Neural cell (in vitro differentiated cells): ENCODE data around the gene LRRN3. TPM values are rescaled to one million over a fixed set of nuclear protein-coding genes. Genes with fewer than 3 reads are reported as not detected.

ENCODE experiments used
- H2AFZ ChIP-seq: fragments of 200-600, 300-800 bp; sonication (generic), shearing (Covaris generic); 2 replicates; pipeline ENCODE4 v1.6.0; 2014; ENCODE audit warnings: low read depth, mild to moderate bottlenecking, antibody characterized with exemption, low read length, moderate library complexity
- H3F3A ChIP-seq: fragments of 200-600 bp; shearing (Covaris generic); 2 replicates; pipeline ENCODE4 v1.6.1; 2016; ENCODE audit warnings: mild to moderate bottlenecking, moderate library complexity, mixed read lengths, antibody characterized with exemption, low read length; ENCODE audit not compliant: insufficient read depth, poor library complexity, severe bottlenecking
- H3K27ac ChIP-seq: fragments of 200-600, 300-800 bp; sonication (generic), shearing (Covaris generic); 2 replicates; pipeline ENCODE4 v1.5.1; 2014; ENCODE audit warnings: mild to moderate bottlenecking, low read length, moderate library complexity
- H3K27me3 ChIP-seq: fragments of 300-800, 200-600 bp; sonication (generic), shearing (Covaris generic); 2 replicates; pipeline ENCODE4 v1.6.0; 2014; ENCODE audit warnings: mild to moderate bottlenecking, low read depth, low read length, moderate library complexity; ENCODE audit not compliant: insufficient read depth
- H3K36me3 ChIP-seq: fragments of 300-800, 200-600 bp; sonication (generic), shearing (Covaris generic); 2 replicates; pipeline ENCODE4 v1.5.1; 2014; ENCODE audit warnings: mild to moderate bottlenecking, antibody characterized with exemption, low read length, moderate library complexity; ENCODE audit not compliant: insufficient read depth
- H3K4me2 ChIP-seq: fragments of 300-800, 200-600 bp; sonication (generic), shearing (Covaris generic); 2 replicates; pipeline ENCODE4 v1.6.0; 2014; ENCODE audit warnings: mild to moderate bottlenecking, low read length
- H3K4me3 ChIP-seq: fragments of 300-800, 200-600 bp; sonication (generic), shearing (Covaris generic); 2 replicates; pipeline ENCODE4 v1.5.1; 2014; ENCODE audit warnings: mild to moderate bottlenecking, low read length, moderate library complexity
- H3K79me2 ChIP-seq: fragments of 200-600 bp; shearing (Covaris generic); replicated peaks from 2 replicates; pipeline ENCODE4 v1.6.0; 2014; ENCODE audit warnings: mild to moderate bottlenecking, low read length, moderate library complexity; ENCODE audit not compliant: insufficient read depth
- H3K9ac ChIP-seq: fragments of 300-800, 200-600 bp; sonication (generic), shearing (Covaris generic); 2 replicates; pipeline ENCODE4 v1.6.1; 2016; ENCODE audit warnings: mild to moderate bottlenecking, low read length, mixed read lengths
- H3K9me2 ChIP-seq: fragments of 200-600 bp; shearing (Covaris generic); 2 replicates; pipeline ENCODE4 v1.6.1; 2016; ENCODE audit warnings: mild to moderate bottlenecking, low read length, mixed read lengths; ENCODE audit not compliant: insufficient read depth
- H3K9me3 ChIP-seq: fragments of 200-600, 300-800 bp; sonication (generic), shearing (Covaris generic); 2 replicates; pipeline ENCODE4 v1.6.1; 2016; ENCODE audit warnings: mild to moderate bottlenecking, mixed run types, low read length, moderate library complexity, mixed read lengths
- H4K20me1 ChIP-seq: fragments of 200-600 bp; shearing (Covaris generic); 2 replicates; pipeline ENCODE4 v1.6.1; 2016; ENCODE audit warnings: mild to moderate bottlenecking, mixed run types; ENCODE audit not compliant: insufficient read depth
- EP300 ChIP-seq: fragments of 450-650 bp; conservative IDR thresholded peaks from 2 replicates; pipeline ENCODE4 v1.6.1; 2014; ENCODE audit warnings: antibody characterized with exemption, mild to moderate bottlenecking, moderate library complexity; ENCODE audit not compliant: poor library complexity, severe bottlenecking
- EZH2 ChIP-seq: fragments of 200-600, 300-800 bp; shearing (Covaris generic), sonication (generic); IDR thresholded peaks from 2 replicates; pipeline ENCODE4 v1.6.1; 2014; ENCODE audit warnings: antibody characterized with exemption, low read length, borderline replicate concordance, mild to moderate bottlenecking; ENCODE audit not compliant: insufficient read depth, poor library complexity, severe bottlenecking
- MXI1 ChIP-seq: fragments of 450-650 bp; conservative IDR thresholded peaks from 2 replicates; pipeline ENCODE4 v1.6.1; 2014; ENCODE audit warnings: antibody characterized with exemption, mild to moderate bottlenecking; ENCODE audit not compliant: poor library complexity, severe bottlenecking
- POLR2AphosphoS5 ChIP-seq: IDR thresholded peaks from 2 replicates; pipeline ENCODE4 v1.6.1; 2012
- RAD21 ChIP-seq: fragments of 450-650 bp; conservative IDR thresholded peaks from 2 replicates; pipeline ENCODE4 v1.6.1; 2014; ENCODE audit warnings: antibody characterized with exemption, mild to moderate bottlenecking, moderate library complexity
- SMC3 ChIP-seq: fragments of 450-650 bp; conservative IDR thresholded peaks from 2 replicates; pipeline ENCODE4 v1.6.1; 2014; ENCODE audit warnings: antibody characterized with exemption, mild to moderate bottlenecking, moderate library complexity; ENCODE audit not compliant: poor library complexity
- TAF1 ChIP-seq: IDR thresholded peaks from 2 replicates; pipeline ENCODE4 v1.6.1; 2012; ENCODE audit warnings: low read depth
- polyA plus RNA-seq: library from polyadenylated mRNA; depleted of rRNA; stranded (reverse); fragments of >200 nt; gene quantifications from 2 replicates; pipeline ENCODE4 v1.2.3, GENCODE V29; 2014
- TF ChIP-seq, protein P1 (sequence below): IDR thresholded peaks from 2 replicates; pipeline ENCODE4 v1.6.1; 2012; ENCODE audit warnings: borderline replicate concordance
- TF ChIP-seq, protein P2 (sequence below): fragments of 450-650 bp; IDR thresholded peaks from 2 replicates; pipeline ENCODE4 v1.5.1; 2014; ENCODE audit warnings: antibody characterized with exemption, mild to moderate bottlenecking, moderate library complexity; ENCODE audit not compliant: poor library complexity, severe bottlenecking

Gene LRRN3
- polyA plus RNA-seq, 1 donor from 2014 or later = 138 TPM

DNA sequence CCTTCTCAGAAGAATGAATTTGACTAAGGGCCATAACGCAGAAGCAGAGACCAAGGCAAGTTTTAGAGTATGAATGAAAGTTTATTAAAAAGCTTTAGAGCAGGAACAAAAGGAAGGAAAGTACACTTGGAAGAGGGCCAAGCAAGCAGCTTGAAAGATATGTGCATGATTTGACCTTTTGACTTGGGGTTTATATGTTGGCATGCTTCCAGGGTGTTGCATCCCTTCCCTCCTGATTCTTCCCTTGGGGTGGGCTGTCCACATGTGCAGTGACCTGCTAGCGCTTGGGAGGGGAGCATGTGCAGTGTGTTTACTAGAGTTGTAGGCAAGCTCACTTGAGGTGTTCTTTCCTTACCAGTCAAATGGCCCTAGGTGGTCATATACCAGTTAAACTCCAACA, 37.9 kb upstream of the LRRN3 start:
- no peaks in the 10 kb centered on the region for H3K9me3 ChIP-seq
- H3F3A ChIP-seq = no peaks in the 10 kb centered on the region
- no peak overlapping the region for H3K27ac ChIP-seq
- no peaks in the 10 kb centered on the region for H3K79me2 ChIP-seq
- TF ChIP-seq RAD21 = no peak
- TF ChIP-seq TAF1 = no peak
- no peak for TF ChIP-seq EP300
- no peak for TF ChIP-seq POLR2AphosphoS5
- TF ChIP-seq SMC3 = no peak
- TF ChIP-seq, protein P1, sequence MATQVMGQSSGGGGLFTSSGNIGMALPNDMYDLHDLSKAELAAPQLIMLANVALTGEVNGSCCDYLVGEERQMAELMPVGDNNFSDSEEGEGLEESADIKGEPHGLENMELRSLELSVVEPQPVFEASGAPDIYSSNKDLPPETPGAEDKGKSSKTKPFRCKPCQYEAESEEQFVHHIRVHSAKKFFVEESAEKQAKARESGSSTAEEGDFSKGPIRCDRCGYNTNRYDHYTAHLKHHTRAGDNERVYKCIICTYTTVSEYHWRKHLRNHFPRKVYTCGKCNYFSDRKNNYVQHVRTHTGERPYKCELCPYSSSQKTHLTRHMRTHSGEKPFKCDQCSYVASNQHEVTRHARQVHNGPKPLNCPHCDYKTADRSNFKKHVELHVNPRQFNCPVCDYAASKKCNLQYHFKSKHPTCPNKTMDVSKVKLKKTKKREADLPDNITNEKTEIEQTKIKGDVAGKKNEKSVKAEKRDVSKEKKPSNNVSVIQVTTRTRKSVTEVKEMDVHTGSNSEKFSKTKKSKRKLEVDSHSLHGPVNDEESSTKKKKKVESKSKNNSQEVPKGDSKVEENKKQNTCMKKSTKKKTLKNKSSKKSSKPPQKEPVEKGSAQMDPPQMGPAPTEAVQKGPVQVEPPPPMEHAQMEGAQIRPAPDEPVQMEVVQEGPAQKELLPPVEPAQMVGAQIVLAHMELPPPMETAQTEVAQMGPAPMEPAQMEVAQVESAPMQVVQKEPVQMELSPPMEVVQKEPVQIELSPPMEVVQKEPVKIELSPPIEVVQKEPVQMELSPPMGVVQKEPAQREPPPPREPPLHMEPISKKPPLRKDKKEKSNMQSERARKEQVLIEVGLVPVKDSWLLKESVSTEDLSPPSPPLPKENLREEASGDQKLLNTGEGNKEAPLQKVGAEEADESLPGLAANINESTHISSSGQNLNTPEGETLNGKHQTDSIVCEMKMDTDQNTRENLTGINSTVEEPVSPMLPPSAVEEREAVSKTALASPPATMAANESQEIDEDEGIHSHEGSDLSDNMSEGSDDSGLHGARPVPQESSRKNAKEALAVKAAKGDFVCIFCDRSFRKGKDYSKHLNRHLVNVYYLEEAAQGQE = no peak
- TF ChIP-seq, protein P2, sequence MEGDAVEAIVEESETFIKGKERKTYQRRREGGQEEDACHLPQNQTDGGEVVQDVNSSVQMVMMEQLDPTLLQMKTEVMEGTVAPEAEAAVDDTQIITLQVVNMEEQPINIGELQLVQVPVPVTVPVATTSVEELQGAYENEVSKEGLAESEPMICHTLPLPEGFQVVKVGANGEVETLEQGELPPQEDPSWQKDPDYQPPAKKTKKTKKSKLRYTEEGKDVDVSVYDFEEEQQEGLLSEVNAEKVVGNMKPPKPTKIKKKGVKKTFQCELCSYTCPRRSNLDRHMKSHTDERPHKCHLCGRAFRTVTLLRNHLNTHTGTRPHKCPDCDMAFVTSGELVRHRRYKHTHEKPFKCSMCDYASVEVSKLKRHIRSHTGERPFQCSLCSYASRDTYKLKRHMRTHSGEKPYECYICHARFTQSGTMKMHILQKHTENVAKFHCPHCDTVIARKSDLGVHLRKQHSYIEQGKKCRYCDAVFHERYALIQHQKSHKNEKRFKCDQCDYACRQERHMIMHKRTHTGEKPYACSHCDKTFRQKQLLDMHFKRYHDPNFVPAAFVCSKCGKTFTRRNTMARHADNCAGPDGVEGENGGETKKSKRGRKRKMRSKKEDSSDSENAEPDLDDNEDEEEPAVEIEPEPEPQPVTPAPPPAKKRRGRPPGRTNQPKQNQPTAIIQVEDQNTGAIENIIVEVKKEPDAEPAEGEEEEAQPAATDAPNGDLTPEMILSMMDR = no peak
- no peak for TF ChIP-seq EZH2
- TF ChIP-seq MXI1 = no peak
- H2AFZ ChIP-seq = no peak overlapping the region
- H3K9me2 ChIP-seq = no peaks in the 10 kb centered on the region
- no peak overlapping the region for H3K4me2 ChIP-seq
- no peak overlapping the region for H3K4me3 ChIP-seq
- H3K27me3 ChIP-seq = no peaks in the 10 kb centered on the region
- no peaks in the 10 kb centered on the region for H3K36me3 ChIP-seq
- no peak overlapping the region for H3K9ac ChIP-seq
- H4K20me1 ChIP-seq = no peaks in the 10 kb centered on the region

DNA sequence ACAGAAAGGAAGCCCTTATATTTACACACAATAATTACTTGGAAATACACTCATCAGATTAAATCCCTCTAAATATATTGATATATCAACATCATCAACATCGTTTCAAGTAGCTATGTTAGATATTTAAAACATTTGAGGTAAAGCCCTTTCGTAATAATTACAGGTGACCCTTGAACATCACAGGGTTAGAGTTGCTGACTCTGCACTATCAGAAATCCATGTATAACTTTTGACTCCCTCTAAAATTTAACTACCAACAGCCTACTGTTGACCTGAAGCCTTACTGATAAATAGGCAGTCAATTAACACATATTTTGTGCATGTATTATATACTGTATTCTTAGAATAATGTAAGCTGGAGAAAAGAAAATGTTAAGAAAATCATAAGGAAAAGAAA, 34.6 kb upstream of the LRRN3 start:
- H3K27ac ChIP-seq = no peak overlapping the region
- H3K4me3 ChIP-seq = no peak overlapping the region
- H3K4me2 ChIP-seq = no peak overlapping the region
- H3K36me3 ChIP-seq = no peaks in the 10 kb centered on the region
- H3K9me2 ChIP-seq = no peaks in the 10 kb centered on the region
- no peak overlapping the region for H3K9ac ChIP-seq
- TF ChIP-seq EP300 (no peak), TAF1 (no peak), EZH2 (no peak), MXI1 (no peak), POLR2AphosphoS5 (no peak), RAD21 (no peak), SMC3 (no peak)
- TF ChIP-seq, protein P1 = no peak
- TF ChIP-seq, protein P2 = no peak
- no peaks in the 10 kb centered on the region for H3F3A ChIP-seq
- no peaks in the 10 kb centered on the region for H3K9me3 ChIP-seq
- H2AFZ ChIP-seq = no peak overlapping the region
- no peaks in the 10 kb centered on the region for H3K27me3 ChIP-seq
- no peaks in the 10 kb centered on the region for H4K20me1 ChIP-seq
- H3K79me2 ChIP-seq = no peaks in the 10 kb centered on the region
